ENCODE data around the gene ATG13. TPM values are rescaled to one million over a fixed set of nuclear protein-coding genes. Genes with fewer than 3 reads are reported as not detected.

ATG13 gene
- total RNA-seq, 1 experiment from 2014 or later, result 69.2 TPM

- Histone ChIP-seq H2AFZ (ENCODE audit: low read depth, low read length, poor library complexity, severe bottlenecking) (no peak overlapping the region), H3K36me3 (ENCODE audit: control insufficient read depth in 1 of 2, insufficient read depth in 2 of 2, low read length in 2 of 2) (no peaks in the 10 kb centered on the region), H3K27ac (ENCODE audit: low read depth, low read length) (no peak overlapping the region), H3K4me1 (ENCODE audit: control insufficient read depth in 1 of 2, insufficient read depth in 2 of 2, low read length in 2 of 2) (peaks cover 7 to 22% of the 10 kb centered on the region in 2 experiments; a peak in 3 of 4 replicates), H3K27me3 (ENCODE audit: insufficient read depth, low read length) (no peaks in the 10 kb centered on the region), H3K9ac (ENCODE audit: low read length) (no peak overlapping the region), H3K4me3 (replicated peaks in 1 of 2; ENCODE audit: low read depth in 1 of 2, low read length in 2 of 2) (no peak overlapping the region), H4K20me1 (ENCODE audit: insufficient read depth) (peaks cover 5% of the 10 kb centered on the region; the same call in 1 of the 2 replicates), H3K4me2 (ENCODE audit: low read length) (no peak overlapping the region), H3K9me2 (ENCODE audit: insufficient read depth) (no peaks in the 10 kb centered on the region), H3K9me3 (ENCODE audit: control insufficient read depth in 1 of 2, insufficient read depth in 1 of 2, low read depth in 1 of 2, low read length in 2 of 2) (no peaks in the 10 kb centered on the region), H3K79me2 (ENCODE audit: insufficient read depth, low read length) (peaks cover 65% of the 10 kb centered on the region)
- POLR2A ChIA-PET, result no interaction called here
- no TSS peak for BruUV-seq (replicated peaks)
- RAD21 ChIA-PET (ENCODE audit: low non-redundant PET in 1 of 2, low total read pairs in 2 of 2, uncharacterized antibody in 2 of 2, unreplicated experiment in 2 of 2), result no interaction called here
- DNase-seq (ENCODE audit: low read depth, low spot score) (no peak), ATAC-seq (no peak)
- TF ChIP-seq RAD21 (IDR thresholded peaks at IDR 0.05; ENCODE audit: low read depth) (no peak), JUND (IDR thresholded peaks at IDR 0.05) (no peak), ELF1 (IDR thresholded peaks at IDR 0.05; ENCODE audit: borderline replicate concordance, low read depth) (no peak), CBX3 (IDR thresholded peaks at IDR 0.05; ENCODE audit: low read depth) (no peak), SRF (IDR thresholded peaks at IDR 0.05; ENCODE audit: low read depth) (no peak), POLR2AphosphoS5 (IDR thresholded peaks at IDR 0.05; ENCODE audit: low read depth, low read length) (no peak), CTCF (IDR thresholded peaks at IDR 0.05 in 2 of 3, conservative IDR thresholded peaks at IDR 0.05 in 1 of 3; ENCODE audit: borderline replicate concordance in 1 of 3, insufficient read depth in 1 of 3, low read depth in 2 of 3, low read length in 2 of 3) (no peak)
- intact Hi-C loops (cut with micrococcal nuclease), result no loop called here
- CTCF ChIA-PET, result no interaction called here
These were observed 40.3 kb upstream of the ATG13 start for GRCh38 chr11:46577058-46577457.

- no peak for ATAC-seq
- ChIA-PET POLR2A (no interaction called here), CTCF (no interaction called here)
- TF ChIP-seq EZH2phosphoT487 (IDR thresholded peaks at IDR 0.05; ENCODE audit: borderline replicate concordance) (no peak), ZNF274 (IDR thresholded peaks at IDR 0.05; ENCODE audit: low read depth, low read length) (no peak), ZFX (IDR thresholded peaks at IDR 0.05) (no peak), YY1 (IDR thresholded peaks at IDR 0.05; ENCODE audit: extremely low read depth, insufficient replicate concordance, low read depth, low read length) (no peak), POLR2A (IDR thresholded peaks at IDR 0.05; ENCODE audit: borderline replicate concordance, extremely low read depth, insufficient read depth, insufficient read length) (no peak), EZH2 (IDR thresholded peaks at IDR 0.05) (no peak), EGR1 (IDR thresholded peaks at IDR 0.05; ENCODE audit: low read depth) (no peak), JUND (IDR thresholded peaks at IDR 0.05) (no peak), CBX3 (IDR thresholded peaks at IDR 0.05; ENCODE audit: low read depth) (no peak), SP1 (IDR thresholded peaks at IDR 0.05; ENCODE audit: low read depth) (no peak), SIN3A (IDR thresholded peaks at IDR 0.05; ENCODE audit: low read depth) (no peak), ATF3 (IDR thresholded peaks at IDR 0.05) (no peak), POLR2AphosphoS5 (IDR thresholded peaks at IDR 0.05; ENCODE audit: low read depth, low read length) (no peak), CTCF (IDR thresholded peaks at IDR 0.05 in 2 of 3, conservative IDR thresholded peaks at IDR 0.05 in 1 of 3; ENCODE audit: borderline replicate concordance in 1 of 3, insufficient read depth in 1 of 3, low read depth in 2 of 3, low read length in 2 of 3) (no peak), FOSL1 (IDR thresholded peaks at IDR 0.05; ENCODE audit: low read depth) (no peak), CEBPB (IDR thresholded peaks at IDR 0.05; ENCODE audit: low read depth) (no peak), RAD21 (IDR thresholded peaks at IDR 0.05; ENCODE audit: low read depth) (no peak), ELF1 (IDR thresholded peaks at IDR 0.05; ENCODE audit: borderline replicate concordance, low read depth) (no peak)
These were observed 34.8 kb upstream of the ATG13 start for GRCh38 chr11:46582588-46582987.

More at GRCh38 chr11:46582588-46582987, 34.8 kb upstream of the ATG13 start:
- RAD21 ChIA-PET (ENCODE audit: low non-redundant PET in 1 of 2, low total read pairs in 2 of 2, uncharacterized antibody in 2 of 2, unreplicated experiment in 2 of 2), result no interaction called here
- Histone ChIP-seq H3K9ac (ENCODE audit: low read length) (no peak overlapping the region), H3K4me1 (ENCODE audit: control insufficient read depth in 1 of 2, insufficient read depth in 2 of 2, low read length in 2 of 2) (peaks cover 2 to 11% of the 10 kb centered on the region in 2 experiments; a peak in 2 of 4 replicates), H3K27ac (ENCODE audit: low read depth, low read length) (no peak overlapping the region), H4K20me1 (ENCODE audit: insufficient read depth) (no peaks in the 10 kb centered on the region), H3K9me3 (ENCODE audit: control insufficient read depth in 1 of 2, insufficient read depth in 1 of 2, low read depth in 1 of 2, low read length in 2 of 2) (no peaks in the 10 kb centered on the region), H3K79me2 (ENCODE audit: insufficient read depth, low read length) (peaks cover 63% of the 10 kb centered on the region), H3K4me3 (replicated peaks in 1 of 2; ENCODE audit: low read depth in 1 of 2, low read length in 2 of 2) (no peak overlapping the region), H3K9me2 (ENCODE audit: insufficient read depth) (no peaks in the 10 kb centered on the region), H3K36me3 (ENCODE audit: control insufficient read depth in 1 of 2, insufficient read depth in 2 of 2, low read length in 2 of 2) (no peaks in the 10 kb centered on the region), H3K4me2 (ENCODE audit: low read length) (no peak overlapping the region), H2AFZ (ENCODE audit: low read depth, low read length, poor library complexity, severe bottlenecking) (no peak overlapping the region), H3K27me3 (ENCODE audit: insufficient read depth, low read length) (no peaks in the 10 kb centered on the region)
- no peak for DNase-seq (ENCODE audit: low read depth, low spot score)
- intact Hi-C loops (cut with micrococcal nuclease), result no loop called here
- BruUV-seq (replicated peaks), result no TSS peak
